WTC11 (cell line): ENCODE measurements around the gene RPAIN. TPM values are rescaled to one million over a fixed set of nuclear protein-coding genes. Genes with fewer than 3 reads are reported as not detected.
"Not testable (repeated sequence)": the region's sequence is repeated elsewhere in the genome, so short reads cannot be mapped to it uniquely, and the experiment has no call there.

Experiments used
- ATAC-seq: fragments of 200-7000 bp; cut with Tn5 transposase; 2 replicates; pipeline ENCODE4 v1.10.0; 2021; ENCODE audit warnings: mild to moderate bottlenecking, moderate library complexity
- CTCF ChIA-PET: fragments of 300-600 bp; sonication (Branson Sonifier 250); formaldehyde crosslinking; loops from one replicate; lab custom pipeline; 2021; ENCODE audit warnings: antibody characterized with exemption; lab: Charles Lee
- POLR2A ChIA-PET: fragments of 350-600 bp; sonication (Branson Sonifier 250); formaldehyde crosslinking; loops from one replicate; lab custom pipeline; 2021; ENCODE audit warnings: antibody characterized with exemption; lab: Charles Lee
- DNase-seq: peaks from one replicate; pipeline ENCODE4 v3.0.0; 2021; ENCODE audit warnings: low spot score
- H3K27ac Mint-ChIP-seq: 2 replicates; pipeline ENCODE4 v1.8.0; 2021; ENCODE audit warnings: mixed read lengths
- H3K27me3 Mint-ChIP-seq: 2 replicates; pipeline ENCODE4 v1.8.0; 2021; ENCODE audit warnings: low read depth, mild to moderate bottlenecking, moderate library complexity, mixed read lengths
- H3K36me3 Mint-ChIP-seq: 2 replicates; pipeline ENCODE4 v1.8.0; 2021; ENCODE audit warnings: mixed read lengths
- H3K4me1 Mint-ChIP-seq: 2 replicates; pipeline ENCODE4 v1.8.0; 2022; ENCODE audit warnings: mixed read lengths
- H3K4me3 Mint-ChIP-seq: 2 replicates; pipeline ENCODE4 v1.8.0; 2021; ENCODE audit warnings: mild to moderate bottlenecking, moderate library complexity, mixed read lengths
- H3K9me3 Mint-ChIP-seq: 2 replicates; pipeline ENCODE4 v1.8.0; 2021; ENCODE audit warnings: mixed read lengths
- AR ChIP-seq: fragments of 250-450 bp; sonication (Bioruptor Pico); IDR thresholded peaks from 2 replicates; pipeline ENCODE4 v1.9.0; 2021; ENCODE audit warnings: mild to moderate bottlenecking
- ATF2 ChIP-seq: sonication (generic); formaldehyde crosslinking; IDR thresholded peaks from 2 replicates; pipeline ENCODE4 v1.8.1; 2022; ENCODE audit warnings: low read depth, missing genetic modification reagents, borderline replicate concordance
- ATF3 ChIP-seq: sonication (generic); formaldehyde crosslinking; conservative IDR thresholded peaks from 2 replicates; pipeline ENCODE4 v1.8.1; 2022; ENCODE audit warnings: mild to moderate bottlenecking, missing genetic modification reagents
- CBFB ChIP-seq: sonication (generic); formaldehyde crosslinking; IDR thresholded peaks from 2 replicates; pipeline ENCODE4 v1.8.1; 2022; ENCODE audit warnings: mild to moderate bottlenecking, low read depth, missing genetic modification reagents
- CREM ChIP-seq: sonication (generic); formaldehyde crosslinking; IDR thresholded peaks from 2 replicates; pipeline ENCODE4 v1.8.1; 2022; ENCODE audit warnings: mild to moderate bottlenecking, missing genetic modification reagents, moderate library complexity
- E2F5 ChIP-seq: sonication (generic); formaldehyde crosslinking; IDR thresholded peaks from 2 replicates; pipeline ENCODE4 v1.8.1; 2022; ENCODE audit warnings: mild to moderate bottlenecking, moderate library complexity, missing genetic modification reagents
- ELF4 ChIP-seq: sonication (generic); formaldehyde crosslinking; IDR thresholded peaks from 2 replicates; pipeline ENCODE4 v1.8.1; 2022; ENCODE audit warnings: low read depth, mild to moderate bottlenecking, moderate library complexity, missing genetic modification reagents
- ERG ChIP-seq: fragments of 250-450 bp; sonication (Bioruptor Pico); IDR thresholded peaks from 2 replicates; pipeline ENCODE4 v1.8.0; 2021; ENCODE audit warnings: mild to moderate bottlenecking
- ETV6 ChIP-seq: sonication (generic); formaldehyde crosslinking; IDR thresholded peaks from 2 replicates; pipeline ENCODE4 v1.8.1; 2022; ENCODE audit warnings: mild to moderate bottlenecking, missing genetic modification reagents
- HMGXB4 ChIP-seq: sonication (generic); formaldehyde crosslinking; IDR thresholded peaks from 2 replicates; pipeline ENCODE4 v1.8.1; 2023; ENCODE audit warnings: mild to moderate bottlenecking, moderate library complexity, missing genetic modification reagents
- NFYB ChIP-seq: sonication (generic); formaldehyde crosslinking; conservative IDR thresholded peaks from 2 replicates; pipeline ENCODE4 v1.8.0; 2022; ENCODE audit warnings: low read depth, missing genetic modification reagents
- NR1H2 ChIP-seq: sonication (generic); formaldehyde crosslinking; IDR thresholded peaks from 2 replicates; pipeline ENCODE4 v1.9.0; 2021; ENCODE audit warnings: mild to moderate bottlenecking, moderate library complexity, missing genetic modification reagents
- PREB ChIP-seq: sonication (generic); formaldehyde crosslinking; IDR thresholded peaks from 2 replicates; pipeline ENCODE4 v1.8.1; 2022; ENCODE audit warnings: mild to moderate bottlenecking, missing genetic modification reagents, moderate library complexity, borderline replicate concordance
- USF1 ChIP-seq: sonication (generic); formaldehyde crosslinking; IDR thresholded peaks from 2 replicates; pipeline ENCODE4 v1.8.0; 2022; ENCODE audit warnings: mild to moderate bottlenecking, missing genetic modification reagents
- ZNF281 ChIP-seq: sonication (generic); formaldehyde crosslinking; IDR thresholded peaks from 2 replicates; pipeline ENCODE4 v1.8.0; 2023; ENCODE audit warnings: mild to moderate bottlenecking, missing genetic modification reagents
- ZNF317 ChIP-seq: sonication (generic); formaldehyde crosslinking; IDR thresholded peaks from 2 replicates; pipeline ENCODE4 v1.8.1; 2023; ENCODE audit warnings: low read depth, mild to moderate bottlenecking, moderate library complexity, missing genetic modification reagents, borderline replicate concordance
- ZNF423 ChIP-seq: fragments of 250-450 bp; sonication (Bioruptor Pico); IDR thresholded peaks from 2 replicates; pipeline ENCODE4 v2.1.2; 2022; ENCODE audit warnings: mild to moderate bottlenecking, moderate library complexity
- total RNA-seq: library from RNA; stranded (reverse); gene quantifications from 3 replicates; pipeline ENCODE4 v1.2.3, GENCODE V29; 2021

Gene RPAIN
- total RNA-seq, 1 experiment from 2014 or later = 67.8 TPM

- H3K27me3 Mint-ChIP-seq = no peaks in the 10 kb centered on the region
- no peaks in the 10 kb centered on the region for H3K4me1 Mint-ChIP-seq
- H3K9me3 Mint-ChIP-seq = no peaks in the 10 kb centered on the region
- DNase-seq (no peak), ATAC-seq (no peak)
- peaks cover 84% of the 10 kb centered on the region for H3K36me3 Mint-ChIP-seq
- CTCF ChIA-PET = interaction anchor here (0.6 to 4.2 kb wide), 6 partner anchors 8 to 134 kb away, joined by 3 to 31 read pairs (median 4); partner anchors contain the start of genes C1QBP, NUP88 and RPAIN
- POLR2A ChIA-PET = interaction anchor here (0.6 to 1.1 kb wide), 4 partner anchors 11 to 1923 kb away, joined by 3 to 8 read pairs (median 4); partner anchors contain the start of genes DHX33, NUP88, PIMREG and RPAIN
- TF ChIP-seq PREB (CRISPR knock-in tag) (no peak), ELF4 (CRISPR knock-in tag) (no peak), ERG (CRISPR knock-in tag) (no peak), USF1 (CRISPR knock-in tag) (no peak), E2F5 (CRISPR knock-in tag) (no peak), CBFB (CRISPR knock-in tag) (no peak), ATF3 (CRISPR knock-in tag) (no peak), ZNF281 (CRISPR knock-in tag) (no peak), AR (CRISPR knock-in tag) (no peak), NR1H2 (CRISPR knock-in tag) (no peak), NFYB (CRISPR knock-in tag) (no peak), CREM (CRISPR knock-in tag) (no peak), ATF2 (CRISPR knock-in tag) (no peak), HMGXB4 (CRISPR knock-in tag) (no peak), ZNF317 (no peak), ETV6 (CRISPR knock-in tag) (no peak), ZNF423 (CRISPR knock-in tag) (no peak)
- H3K27ac Mint-ChIP-seq = peak overlapping the region; percentile 53; the same call in 1 of the 2 replicates
- H3K4me3 Mint-ChIP-seq = no peak overlapping the region
Measured at GRCh38 chr17:5430413-5430999, 10.5 kb downstream of the RPAIN start.

- ChIA-PET POLR2A (interaction anchor here (0.6 to 1.1 kb wide), 3 partner anchors 12 to 1923 kb away, joined by 3 to 8 read pairs (median 5); partner anchors contain the start of genes NUP88, PIMREG and RPAIN), CTCF (interaction anchor here (0.6 to 4.2 kb wide), 6 partner anchors 8 to 134 kb away, joined by 3 to 31 read pairs (median 4); partner anchors contain the start of genes C1QBP, NUP88 and RPAIN)
- DNase-seq = peak; percentile 42
- peaks cover 82% of the 10 kb centered on the region for H3K36me3 Mint-ChIP-seq
- peak overlapping the region; percentile 96; the same call in 1 of the 2 replicates for H3K27ac Mint-ChIP-seq
- not testable (repeated sequence) for H3K27me3 Mint-ChIP-seq, H3K9me3 Mint-ChIP-seq, H3K4me1 Mint-ChIP-seq, H3K4me3 Mint-ChIP-seq
- peak; percentile 77 for ATAC-seq
Measured at GRCh38 chr17:5431234-5431633, 11.3 kb downstream of the RPAIN start.
